ENCODE results near the gene ZCCHC24. TPM values are rescaled to one million over a fixed set of nuclear protein-coding genes. Genes with fewer than 3 reads are reported as not detected.

The ZCCHC24 gene
- total RNA-seq, 1 experiment from 2014 or later: 3.8 TPM

- H3K27me3 ChIP-seq (ENCODE audit: insufficient read depth, low read length): peaks cover 9% of the 10 kb centered on the region; the same call in 1 of the 2 replicates
- no peak overlapping the region for H2AFZ ChIP-seq (ENCODE audit: low read length)
- Mint-ChIP-seq H3K4me3 (peak overlapping the region; percentile 76 to 88), H3K27ac (peak overlapping the region in 1 of 3 experiments; percentile 56; a peak in 1 of 7 replicates), H3K9me3 (peaks cover 0 to 2% of the 10 kb centered on the region in 2 experiments; a peak in 1 of 5 replicates), H3K36me3 (ENCODE audit: insufficient read depth in 1 of 3, low read depth in 3 of 3) (no peaks in the 10 kb centered on the region; a peak in 2 of 7 replicates), H3K27me3 (ENCODE audit: low read depth) (peaks cover 60% of the 10 kb centered on the region), H3K4me1 (peaks cover 31 to 33% of the 10 kb centered on the region in 2 experiments)
- TF ChIP-seq CTCF (conservative IDR thresholded peaks at IDR 0.05): no peak
- no peak overlapping the region for H4K91ac ChIP-seq (ENCODE audit: insufficient read length, low read depth, low read length)
- no peak overlapping the region for H2BK15ac ChIP-seq (ENCODE audit: low read depth, low read length)
- H3K9ac ChIP-seq (ENCODE audit: extremely low read depth, insufficient read length, low read length): no peak overlapping the region
- peak overlapping the region; percentile 100 for H3K4me2 ChIP-seq (ENCODE audit: insufficient read depth, insufficient read length, low read length)
- H3K14ac ChIP-seq (ENCODE audit: insufficient read depth, low read length): no peak overlapping the region
- WGBS (ENCODE audit: extremely low coverage, insufficient read length, low lambda C conversion rate): no CpG with 5 or more reads among the region's 16 CpGs
- H4K5ac ChIP-seq (ENCODE audit: insufficient read length, low read depth, low read length): no peak overlapping the region
- H3K4ac ChIP-seq (ENCODE audit: low read depth, low read length): no peak overlapping the region
- H3K4me1 ChIP-seq (ENCODE audit: insufficient read depth, low read length): peaks cover 7% of the 10 kb centered on the region; the same call in 1 of the 2 replicates
- no peak overlapping the region for H3K18ac ChIP-seq (ENCODE audit: insufficient read length, low read depth, low read length)
- H3K79me1 ChIP-seq (ENCODE audit: insufficient read depth, low read depth, low read length, poor library complexity, severe bottlenecking): no peaks in the 10 kb centered on the region
- H3K56ac ChIP-seq (ENCODE audit: insufficient read length, low read depth, low read length): no peak overlapping the region
- no peak overlapping the region for H2BK12ac ChIP-seq (ENCODE audit: insufficient read length, low read depth, low read length)
- DNase-seq: no peak
- H2BK5ac ChIP-seq (ENCODE audit: insufficient read length, low read length): no peak overlapping the region
- no peak overlapping the region for H2BK20ac ChIP-seq (ENCODE audit: low read depth, low read length, poor library complexity, severe bottlenecking)
- no peak overlapping the region for H2BK120ac ChIP-seq (ENCODE audit: low read depth, low read length, poor library complexity, severe bottlenecking)
- no peak overlapping the region for H3K27ac ChIP-seq (ENCODE audit: insufficient read length, low read depth, low read length)
- H2AK5ac ChIP-seq (ENCODE audit: insufficient read length, low read length): no peak overlapping the region
- no peak overlapping the region for H4K8ac ChIP-seq (replicated peaks; ENCODE audit: insufficient read length, low read depth, low read length)
- H3K9me3 ChIP-seq (ENCODE audit: control insufficient read depth, low read depth, low read length): no peaks in the 10 kb centered on the region
- H3K23ac ChIP-seq (ENCODE audit: insufficient read length, low read depth, low read length): no peak overlapping the region
- H3K23me2 ChIP-seq (ENCODE audit: insufficient read length, low read depth, low read length, poor library complexity, severe bottlenecking): peaks cover 22% of the 10 kb centered on the region
- H4K20me1 ChIP-seq (ENCODE audit: control insufficient read depth, insufficient read depth, insufficient read length): no peaks in the 10 kb centered on the region
- no peaks in the 10 kb centered on the region for H3K79me2 ChIP-seq (ENCODE audit: insufficient read depth, low read length)
- H3T11ph ChIP-seq (ENCODE audit: low read length): no peak overlapping the region
These were observed 1.3 kb upstream of the ZCCHC24 start for GRCh38 chr10:79446758-79447084.
